Hematopoietic multipotent progenitor cell treated with erythropoietin and hydrocortisone succinate and interleukin-3 and kit ligand, for 15 days (in vitro differentiated cells): ENCODE data around the gene MSANTD4.
"Not testable (repeated sequence)": the region's sequence is repeated elsewhere in the genome, so short reads cannot be mapped to it uniquely, and the experiment has no call there.

Source experiments
- DNase-seq: peaks from one replicate; pipeline ENCODE4 v3.0.0-alpha.2; 2015; ENCODE audit warnings: low spot score

Gene MSANTD4

GRCh38 chr11:106021967-106022794, at the start of gene MSANTD4:
TSS of gene MSANTD4 (minus strand) at chr11:106022240. CDS start at chr11:106010917, 11,323 bp downstream.
- DNase-seq, result peak; percentile 96

- DNase-seq, result no peak
Observed at GRCh38 chr11:106070606-106071005, 48.6 kb upstream of the MSANTD4 start.

DNA sequence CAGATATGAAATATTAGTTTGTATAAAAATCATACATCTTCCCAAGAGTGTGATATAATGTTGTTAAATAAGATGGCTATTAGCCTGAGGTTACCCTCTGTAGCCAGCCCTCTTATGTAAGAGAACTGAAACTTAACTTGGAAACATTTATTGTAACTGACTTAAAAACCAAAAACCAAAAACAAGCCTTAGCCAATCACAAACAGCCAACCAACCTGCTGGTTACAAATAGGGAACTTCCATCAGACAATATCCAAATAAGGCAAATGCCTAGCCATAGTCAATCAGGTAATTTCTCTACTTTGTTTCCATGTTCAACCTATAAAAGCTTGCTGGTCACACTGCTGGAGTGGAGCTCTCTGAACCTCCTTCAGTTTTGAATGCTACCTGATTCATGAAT, 41.0 kb upstream of the MSANTD4 start:
- no peak for DNase-seq

- DNase-seq, result no peak
Observed at GRCh38 chr11:106061954-106062949, 40.2 kb upstream of the MSANTD4 start.

GRCh38 chr11:106061249-106061784, 39.3 kb upstream of the MSANTD4 start:
- DNase-seq, result no peak

DNA sequence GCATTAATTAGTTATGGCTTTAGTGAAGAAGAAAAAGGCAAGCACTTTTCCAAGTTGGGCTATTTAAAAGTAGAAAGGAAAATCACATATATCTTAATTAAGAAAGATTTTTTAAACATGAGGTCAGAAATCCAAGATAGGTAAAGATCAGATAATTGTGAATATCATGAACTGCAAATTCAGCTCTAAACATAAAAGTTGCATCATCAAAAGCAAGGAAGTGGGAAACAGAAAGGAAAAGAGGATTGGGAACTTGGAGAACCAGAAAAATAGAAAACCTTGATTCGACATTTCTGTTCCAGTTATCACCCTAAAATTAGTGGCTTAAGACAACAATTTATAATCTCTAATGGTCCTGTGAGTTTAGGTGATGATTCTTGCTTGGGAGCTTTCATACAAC, 37.6 kb upstream of the MSANTD4 start:
- DNase-seq, result no peak

GRCh38 chr11:106058377-106058776, 36.3 kb upstream of the MSANTD4 start:
- not testable (repeated sequence) for DNase-seq

DNA sequence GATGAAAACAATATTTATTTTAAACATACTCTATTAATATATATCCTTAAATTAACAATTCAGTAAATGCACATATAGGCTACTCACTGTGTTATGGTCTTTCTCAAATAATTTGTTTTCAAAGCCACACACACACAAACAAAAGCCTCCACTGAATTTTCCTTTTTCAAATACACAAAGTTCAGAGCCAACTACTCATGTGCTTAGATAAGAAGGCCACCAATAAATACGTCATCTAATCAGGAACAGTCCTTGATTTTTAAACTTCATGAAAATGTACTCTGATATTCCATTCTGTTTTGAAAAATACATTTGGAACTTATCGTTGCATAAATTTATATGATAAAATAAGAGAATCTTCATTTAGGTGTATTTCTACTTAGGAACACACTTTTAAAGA, 29.1 kb upstream of the MSANTD4 start:
- no peak for DNase-seq

- DNase-seq, result no peak
Observed at GRCh38 chr11:106049727-106050476, 27.9 kb upstream of the MSANTD4 start.

DNA sequence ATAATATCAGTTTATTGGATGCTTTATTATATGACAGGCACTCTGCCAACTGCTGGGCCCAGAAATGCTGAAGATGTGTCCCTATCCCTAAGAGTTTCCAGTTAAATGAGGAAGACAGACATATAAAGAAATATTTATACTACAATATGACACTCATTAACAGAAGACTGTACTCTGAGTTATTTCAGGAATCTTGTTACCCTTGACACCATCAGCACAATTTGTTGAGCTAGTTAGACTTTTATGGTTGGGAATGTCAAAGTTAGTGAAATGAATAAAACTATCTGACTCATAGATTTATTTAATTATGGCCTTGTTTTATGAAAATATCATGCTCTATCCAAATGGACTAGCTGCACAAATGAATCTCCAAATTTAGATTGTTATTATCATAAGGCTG, 25.6 kb upstream of the MSANTD4 start:
- DNase-seq, result no peak

DNA sequence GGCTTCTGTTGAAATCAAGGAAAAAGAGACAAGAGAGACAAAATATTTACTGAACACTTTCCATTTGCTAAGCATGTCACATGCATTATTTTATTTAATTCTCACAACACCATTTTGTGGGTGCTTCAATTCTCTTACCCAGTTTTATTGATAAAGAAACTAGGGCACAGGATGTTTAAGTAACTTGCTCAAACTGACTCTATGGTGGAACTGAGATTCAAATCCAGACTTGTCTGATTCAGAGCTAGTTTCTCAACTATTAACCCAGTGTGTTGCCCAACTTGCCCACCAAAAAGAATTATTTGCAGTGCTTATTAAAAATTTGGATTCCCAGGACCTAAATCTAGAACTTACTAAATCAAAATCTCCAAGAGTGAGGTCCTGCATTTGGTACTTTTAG, 21.5 kb upstream of the MSANTD4 start:
- DNase-seq, result no peak

- no peak for DNase-seq
Observed at GRCh38 chr11:106032861-106033260, 10.8 kb upstream of the MSANTD4 start.

GRCh38 chr11:106031936-106032335, 9.9 kb upstream of the MSANTD4 start:
- no peak for DNase-seq

DNA sequence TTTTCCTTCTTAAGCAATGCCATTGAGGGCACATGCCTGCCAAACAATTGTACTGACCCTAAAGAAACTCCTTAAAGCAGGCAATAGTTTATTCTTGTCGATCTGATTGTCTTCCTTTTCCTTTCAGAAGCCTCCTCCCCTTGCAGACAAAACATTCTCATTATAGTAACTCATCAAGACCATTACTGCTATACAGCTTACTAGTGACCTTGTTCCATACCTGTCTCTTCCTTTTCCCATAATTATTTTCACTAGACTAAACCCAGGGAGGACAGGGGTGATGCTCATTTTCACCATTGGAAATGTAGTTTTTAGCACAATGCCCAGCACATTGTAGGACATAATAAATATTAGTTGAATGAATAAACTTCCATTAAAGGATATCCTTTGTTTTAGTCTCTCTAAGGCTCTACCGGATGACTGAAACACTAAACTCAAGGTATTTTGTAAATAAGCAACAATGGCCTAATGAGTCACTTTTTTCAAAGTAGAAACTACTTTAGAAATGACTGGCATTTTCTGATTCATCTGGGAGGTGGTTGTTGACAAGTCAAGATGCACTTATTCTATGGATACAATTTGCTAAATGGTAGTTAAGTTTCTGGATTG, 9.3 kb upstream of the MSANTD4 start:
- DNase-seq, result no peak

DNA sequence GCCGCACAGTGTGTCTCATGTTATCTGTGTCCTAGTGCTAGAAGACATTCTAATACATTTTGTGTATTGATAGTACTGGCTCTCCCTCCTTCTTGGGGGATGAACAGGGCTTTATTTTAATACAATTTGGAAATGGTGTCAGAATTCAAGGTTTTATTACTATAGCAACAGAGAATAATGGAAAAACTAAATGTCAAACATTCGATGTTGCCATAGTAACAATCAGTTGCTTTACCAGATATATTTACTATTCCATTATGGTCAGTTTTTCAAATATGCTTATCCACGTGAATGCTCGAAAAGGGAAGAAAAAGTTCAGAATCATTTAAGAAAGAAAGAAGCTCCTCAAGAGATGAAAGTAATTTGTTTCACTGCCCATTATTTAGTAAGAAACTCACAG, 8.6 kb upstream of the MSANTD4 start:
- DNase-seq, result no peak

DNA sequence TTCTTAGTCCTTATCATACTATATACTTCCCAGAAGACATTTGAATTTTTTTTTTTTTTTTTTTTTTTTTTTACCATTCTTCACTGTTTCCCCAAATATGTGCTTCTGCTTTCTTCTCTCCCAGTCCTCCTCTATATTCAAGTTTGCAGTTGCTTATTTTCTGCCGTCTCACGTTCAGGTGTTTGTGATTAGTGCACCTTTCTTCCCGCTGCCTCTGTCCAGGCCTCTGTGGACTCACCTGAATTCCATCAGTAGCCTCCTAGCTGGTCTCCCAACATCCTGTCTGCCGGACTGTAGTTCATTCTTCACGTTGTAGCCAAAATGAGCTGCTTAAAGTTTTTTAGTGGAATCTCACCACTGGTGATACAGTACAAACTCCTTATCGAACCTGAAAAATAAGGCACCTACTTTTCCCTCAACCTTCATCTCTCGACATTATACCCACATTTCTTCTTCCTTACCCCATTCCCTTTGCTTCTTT, 795 bp upstream of the MSANTD4 start:
- DNase-seq, result no peak

DNA sequence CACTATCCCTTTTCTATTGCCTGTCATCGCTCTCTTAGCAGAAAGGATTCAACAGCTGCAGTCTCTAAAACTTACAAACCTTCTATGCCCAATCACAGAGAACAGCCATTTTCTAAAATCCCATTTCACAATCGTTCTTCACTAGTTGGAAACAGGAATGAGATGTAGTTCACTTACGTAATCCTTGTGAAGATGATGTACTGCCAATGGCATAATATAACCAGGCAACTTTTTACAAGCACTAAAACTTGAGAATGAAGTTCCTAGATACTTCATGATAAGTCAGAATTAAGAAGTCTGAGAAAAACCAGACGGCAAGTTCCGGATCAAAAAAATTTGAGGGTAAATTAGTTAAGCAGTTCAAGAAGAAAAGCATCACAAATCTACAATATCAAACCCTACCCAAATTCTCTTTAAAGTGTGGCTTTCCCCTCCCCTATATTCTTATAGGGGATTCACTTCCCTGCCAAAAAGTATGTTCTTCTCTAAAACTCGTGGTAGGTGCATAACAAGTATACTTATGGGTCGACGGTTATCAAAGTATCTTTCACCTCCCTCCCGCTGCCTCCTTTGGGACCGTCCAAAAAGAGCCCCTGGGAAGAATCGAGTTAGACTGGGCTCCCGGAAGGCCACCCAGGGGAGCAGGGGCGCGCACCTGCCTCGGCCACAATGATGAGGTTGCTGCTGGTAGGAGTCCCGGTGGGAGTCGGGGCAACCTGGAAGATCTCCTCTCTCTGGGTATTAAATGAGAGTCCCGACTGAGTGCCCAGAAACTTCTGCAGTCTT, 666 bp downstream of the MSANTD4 start:
- DNase-seq, result peak; percentile 4

DNA sequence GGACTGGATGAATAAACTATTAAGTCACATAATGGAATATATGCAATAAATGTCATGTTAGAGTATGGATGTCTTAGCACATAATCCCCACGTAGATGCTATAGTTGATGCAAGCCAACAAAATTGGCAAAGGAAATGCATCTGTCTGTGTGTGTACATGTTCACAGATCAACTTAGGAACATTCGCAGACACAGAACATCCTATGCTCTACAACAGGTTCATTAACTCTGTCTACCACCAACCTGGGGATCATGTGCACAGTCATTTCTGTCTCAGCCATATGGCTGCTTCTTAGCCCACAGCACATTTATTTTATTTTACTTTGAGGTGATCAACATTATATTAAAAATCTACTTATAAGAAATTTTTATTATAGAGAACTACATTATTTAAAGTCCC, 4.9 kb downstream of the MSANTD4 start:
- DNase-seq, result no peak

GRCh38 chr11:106015066-106015465, 7.0 kb downstream of the MSANTD4 start:
- no peak for DNase-seq

DNA sequence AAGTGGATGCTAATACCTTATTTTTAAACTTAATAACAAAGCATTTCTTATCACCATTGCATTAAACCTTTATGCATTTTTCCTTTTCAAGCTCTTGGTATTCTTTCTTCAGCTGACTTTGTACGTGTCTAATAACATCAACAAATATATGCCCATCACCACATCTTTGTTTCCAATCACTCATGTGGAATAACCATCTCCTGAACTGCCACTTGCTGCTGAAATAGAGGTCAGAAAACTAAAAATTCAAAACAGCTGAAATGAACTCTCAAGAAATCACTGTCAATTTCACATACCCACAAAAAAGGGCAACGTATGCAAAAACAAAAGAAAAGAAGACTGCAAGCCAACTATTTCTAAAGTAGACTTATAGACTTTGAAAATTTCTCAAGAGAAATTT, 7.4 kb downstream of the MSANTD4 start:
- no peak for DNase-seq
